GM12892 (cell line): ENCODE measurements around the gene ATP12A.

Source experiments
- POLR2A ChIP-seq: IDR thresholded peaks from 2 replicates; pipeline ENCODE4 v1.6.1; 2011; ENCODE audit warnings: low read depth, low read length, control low read depth
- POLR2AphosphoS5 ChIP-seq: IDR thresholded peaks from 2 replicates; pipeline ENCODE4 v1.6.1; 2011; ENCODE audit warnings: low read depth, low read length, control low read depth
- TAF1 ChIP-seq: IDR thresholded peaks from 2 replicates; pipeline ENCODE4 v1.6.1; 2011; ENCODE audit warnings: low read depth, mild to moderate bottlenecking, control low read depth, low read length, borderline replicate concordance

DNA sequence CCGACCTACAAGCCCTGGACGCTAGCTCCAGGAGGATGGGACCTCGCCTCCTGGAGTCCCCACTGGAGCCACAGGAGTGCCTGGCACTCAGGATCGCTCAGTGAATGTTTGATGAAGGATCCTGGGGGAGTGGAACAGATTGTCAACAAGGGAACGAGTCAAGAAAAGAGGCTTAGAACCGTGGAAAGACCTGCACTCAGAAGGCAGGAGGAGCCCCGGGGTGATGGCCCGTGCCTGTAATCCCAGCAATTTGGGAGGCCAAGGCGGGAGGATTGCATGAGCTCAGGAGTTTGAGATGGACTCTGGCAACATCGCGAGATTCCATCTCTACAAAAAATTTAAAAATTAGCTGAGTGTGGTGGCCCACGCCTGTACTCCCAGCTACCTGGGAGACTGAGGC, 38.9 kb downstream of the ATP12A start:
- no peak for TF ChIP-seq POLR2A
- TF ChIP-seq TAF1: no peak
- no peak for TF ChIP-seq POLR2AphosphoS5
